ENCODE measurements around the gene NFKB1. TPM values are rescaled to one million over a fixed set of nuclear protein-coding genes. Genes with fewer than 3 reads are reported as not detected.
A peak's percentile ranks its signal among the peaks of the same experiment; 100 is the strongest.

NFKB1 gene
- total and polyA plus RNA-seq, 2 experiments from 2014 or later = 15.5 to 26.6 TPM

GRCh38 chr4:102554482-102554881 lies 53.3 kb downstream of the NFKB1 start:
- no peak for TF ChIP-seq CTCF (IDR thresholded peaks at IDR 0.05; ENCODE audit: low read depth, low read length)
- H3K27me3 ChIP-seq = no peaks in the 10 kb centered on the region
- no peaks in the 10 kb centered on the region for H3K9me3 ChIP-seq (ENCODE audit: low read depth)
- H3K4me1 ChIP-seq (ENCODE audit: low read depth) = peaks cover 27% of the 10 kb centered on the region
- DNase-seq (ENCODE audit: low read depth in 1 of 2, low spot score in 1 of 2) = peak in 1 of 2 donors; percentile 66
- no peak overlapping the region for H3K27ac ChIP-seq
- no peaks in the 10 kb centered on the region for H3K36me3 ChIP-seq
- H3K4me3 ChIP-seq = no peak overlapping the region

- no peak for DNase-seq (ENCODE audit: low read depth in 1 of 2, low spot score in 1 of 2)
- no peak overlapping the region for H3K27ac ChIP-seq
- no peaks in the 10 kb centered on the region for H3K9me3 ChIP-seq (ENCODE audit: low read depth)
- H3K4me1 ChIP-seq (ENCODE audit: low read depth) = peaks cover 27% of the 10 kb centered on the region
- no peaks in the 10 kb centered on the region for H3K36me3 ChIP-seq
- no peak overlapping the region for H3K4me3 ChIP-seq
- TF ChIP-seq CTCF (IDR thresholded peaks at IDR 0.05; ENCODE audit: low read depth, low read length) = no peak
- no peaks in the 10 kb centered on the region for H3K27me3 ChIP-seq
These were observed 53.8 kb downstream of the NFKB1 start for GRCh38 chr4:102554992-102555391.

- no peak overlapping the region for H3K27ac ChIP-seq
- no peak for TF ChIP-seq CTCF (IDR thresholded peaks at IDR 0.05; ENCODE audit: low read depth, low read length)
These were observed 56.5 kb downstream of the NFKB1 start for GRCh38 chr4:102557636-102558035.

GRCh38 chr4:102560115-102560514 lies 59.0 kb downstream of the NFKB1 start:
- DNase-seq (ENCODE audit: low read depth in 1 of 2, low spot score in 1 of 2) = no peak
- Histone ChIP-seq H3K27me3 (no peaks in the 10 kb centered on the region), H3K4me1 (ENCODE audit: low read depth) (no peaks in the 10 kb centered on the region), H3K36me3 (no peaks in the 10 kb centered on the region), H3K4me3 (no peak overlapping the region), H3K9me3 (ENCODE audit: low read depth) (no peaks in the 10 kb centered on the region), H3K27ac (no peak overlapping the region)
- no peak for TF ChIP-seq CTCF (IDR thresholded peaks at IDR 0.05; ENCODE audit: low read depth, low read length)

More at GRCh38 chr4:102557636-102558035, 56.5 kb downstream of the NFKB1 start:
- no peak for DNase-seq (ENCODE audit: low read depth in 1 of 2, low spot score in 1 of 2)
- Histone ChIP-seq H3K36me3 (no peaks in the 10 kb centered on the region), H3K27me3 (no peaks in the 10 kb centered on the region), H3K4me1 (ENCODE audit: low read depth) (peaks cover 20% of the 10 kb centered on the region), H3K9me3 (ENCODE audit: low read depth) (no peaks in the 10 kb centered on the region), H3K4me3 (no peak overlapping the region)

- DNase-seq (ENCODE audit: low read depth in 1 of 2, low spot score in 1 of 2) = no peak
- Histone ChIP-seq H3K27ac (no peak overlapping the region), H3K4me3 (no peak overlapping the region), H3K9me3 (ENCODE audit: low read depth) (no peaks in the 10 kb centered on the region), H3K27me3 (no peaks in the 10 kb centered on the region), H3K36me3 (no peaks in the 10 kb centered on the region), H3K4me1 (ENCODE audit: low read depth) (no peaks in the 10 kb centered on the region)
- no peak for TF ChIP-seq CTCF (IDR thresholded peaks at IDR 0.05; ENCODE audit: low read depth, low read length)
These were observed 59.6 kb downstream of the NFKB1 start for GRCh38 chr4:102560571-102561341.
